HG02678 (cell line): ENCODE results near the gene FOXG1.

ENCODE experiments used
- ATAC-seq: cut with Tn5 transposase; IDR thresholded peaks from one replicate; pipeline ENCODE4 v1.9.1; 2021; ENCODE audit warnings: mild to moderate bottlenecking, moderate library complexity; ENCODE audit not compliant: unreplicated experiment

The FOXG1 gene

GRCh38 chr14:28774764-28775735 is 8.5 kb downstream of the FOXG1 start:
- no peak for ATAC-seq

- ATAC-seq, result no peak
These were observed 10.1 kb downstream of the FOXG1 start for GRCh38 chr14:28776482-28777266.

DNA sequence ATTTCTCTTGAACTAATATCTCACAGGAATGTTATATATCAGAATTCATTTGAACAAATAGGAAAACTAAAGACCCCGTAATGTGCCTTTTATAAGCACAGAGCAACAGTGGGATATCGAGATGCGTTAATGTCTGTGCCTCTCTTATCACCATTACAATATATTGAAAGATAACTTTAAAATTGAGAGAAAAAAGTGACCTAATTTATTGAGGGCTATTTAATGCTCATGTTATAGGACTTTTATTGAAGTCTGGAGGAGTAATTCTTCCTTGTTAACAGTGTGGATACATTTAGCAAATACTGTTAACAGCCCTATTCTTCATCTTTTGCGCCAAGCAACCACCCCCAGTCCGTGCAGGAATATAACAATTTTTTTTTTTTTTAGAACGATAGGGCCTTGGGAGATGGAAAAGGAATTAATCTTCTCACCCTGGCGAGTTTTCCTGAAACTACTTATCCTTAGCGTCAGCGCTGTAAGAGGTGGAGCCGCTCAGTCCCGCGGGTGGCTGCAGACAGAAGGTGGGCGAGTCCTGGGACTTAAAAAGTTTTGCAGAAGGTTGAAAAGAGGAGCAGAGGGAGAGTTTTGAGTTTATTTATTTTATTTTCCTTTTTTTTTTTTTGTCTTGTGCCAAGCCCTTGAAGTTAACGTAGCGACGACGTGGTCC is 11.0 kb downstream of the FOXG1 start:
- no peak for ATAC-seq

DNA sequence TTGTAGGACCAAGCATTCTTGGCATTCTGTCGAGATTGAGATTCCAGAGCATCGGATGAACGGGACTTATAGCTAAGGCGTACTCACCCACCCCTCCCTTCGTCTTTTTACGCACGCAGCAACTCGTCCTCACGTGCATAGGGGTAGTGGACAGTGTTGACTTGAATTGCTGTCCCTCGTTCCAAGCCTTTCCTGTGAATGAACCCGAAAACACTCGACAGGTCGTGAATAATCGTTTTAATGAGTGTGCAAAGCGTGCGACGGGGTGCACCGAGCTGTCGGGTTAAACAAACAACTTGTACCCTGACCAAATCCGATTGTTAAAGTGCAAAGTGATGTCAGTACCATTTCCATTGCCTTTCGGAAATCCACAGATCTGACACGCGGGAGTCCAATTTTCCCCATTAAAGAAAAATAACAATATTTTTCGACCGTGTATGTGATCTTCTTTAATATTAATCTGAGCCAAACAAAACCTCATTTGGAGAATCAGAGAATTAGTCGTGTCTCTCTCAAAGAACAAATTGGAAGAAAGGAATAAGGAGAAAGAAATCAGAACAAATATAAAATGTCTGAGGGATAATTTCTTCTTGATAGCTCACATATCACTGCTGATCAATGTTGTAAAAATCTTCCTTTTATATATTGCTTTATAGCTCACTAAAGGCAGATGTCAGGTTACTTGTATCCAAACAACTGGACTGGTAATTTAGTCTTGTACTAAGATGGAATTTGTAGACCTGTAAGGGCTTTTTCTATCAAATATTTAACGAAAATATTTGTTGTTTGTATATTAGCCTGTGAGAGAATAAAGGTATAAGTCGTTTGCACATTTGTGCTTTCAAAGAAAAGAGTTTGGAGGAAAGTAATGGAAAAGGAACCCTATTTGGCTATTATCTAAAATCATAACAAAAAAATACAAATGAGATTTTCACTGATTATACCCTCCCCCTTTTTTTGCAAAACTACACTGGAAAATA is 11.8 kb downstream of the FOXG1 start:
- ATAC-seq, result no peak

GRCh38 chr14:28779456-28779855 is 12.9 kb downstream of the FOXG1 start:
- no peak for ATAC-seq

GRCh38 chr14:28780843-28781820 is 14.5 kb downstream of the FOXG1 start:
- ATAC-seq, result no peak

DNA sequence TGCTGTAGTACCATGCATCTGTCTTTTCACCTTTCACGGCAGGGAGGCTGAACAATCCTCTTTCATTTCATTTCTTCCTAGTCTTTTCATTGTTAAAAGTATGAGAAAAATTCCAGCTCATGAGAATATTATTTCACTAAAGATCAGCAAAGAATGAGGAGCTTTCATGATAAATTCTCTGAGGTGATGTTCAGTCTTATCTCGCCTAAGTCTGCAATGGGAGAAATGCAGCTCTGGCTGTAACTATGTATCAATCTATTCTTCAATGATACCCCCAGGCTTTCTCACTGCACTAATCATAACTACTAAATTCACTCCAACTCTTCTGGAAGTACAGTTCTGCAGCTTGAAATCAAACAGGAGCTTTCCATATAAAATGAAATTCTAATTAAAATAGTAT is 15.7 kb downstream of the FOXG1 start:
- no peak for ATAC-seq

DNA sequence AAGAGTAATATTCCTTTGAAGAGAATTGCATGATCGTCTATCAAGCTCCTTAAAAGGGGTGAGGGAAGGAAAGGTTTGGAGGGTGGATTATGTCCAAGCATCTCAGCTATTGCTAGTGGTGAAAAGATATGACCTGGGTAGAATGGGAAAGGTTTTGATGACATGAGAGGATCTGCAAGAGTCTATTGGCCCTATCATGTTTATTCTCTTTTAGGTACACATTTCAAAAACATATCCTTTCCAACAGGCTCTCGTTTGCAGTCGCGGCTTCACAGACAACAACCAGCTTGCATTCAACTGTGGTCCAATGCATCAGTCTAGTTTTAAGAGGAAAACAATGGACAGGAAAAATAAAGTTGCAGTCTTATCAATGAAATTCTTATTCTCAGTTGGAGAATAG is 17.1 kb downstream of the FOXG1 start:
- ATAC-seq, result no peak

DNA sequence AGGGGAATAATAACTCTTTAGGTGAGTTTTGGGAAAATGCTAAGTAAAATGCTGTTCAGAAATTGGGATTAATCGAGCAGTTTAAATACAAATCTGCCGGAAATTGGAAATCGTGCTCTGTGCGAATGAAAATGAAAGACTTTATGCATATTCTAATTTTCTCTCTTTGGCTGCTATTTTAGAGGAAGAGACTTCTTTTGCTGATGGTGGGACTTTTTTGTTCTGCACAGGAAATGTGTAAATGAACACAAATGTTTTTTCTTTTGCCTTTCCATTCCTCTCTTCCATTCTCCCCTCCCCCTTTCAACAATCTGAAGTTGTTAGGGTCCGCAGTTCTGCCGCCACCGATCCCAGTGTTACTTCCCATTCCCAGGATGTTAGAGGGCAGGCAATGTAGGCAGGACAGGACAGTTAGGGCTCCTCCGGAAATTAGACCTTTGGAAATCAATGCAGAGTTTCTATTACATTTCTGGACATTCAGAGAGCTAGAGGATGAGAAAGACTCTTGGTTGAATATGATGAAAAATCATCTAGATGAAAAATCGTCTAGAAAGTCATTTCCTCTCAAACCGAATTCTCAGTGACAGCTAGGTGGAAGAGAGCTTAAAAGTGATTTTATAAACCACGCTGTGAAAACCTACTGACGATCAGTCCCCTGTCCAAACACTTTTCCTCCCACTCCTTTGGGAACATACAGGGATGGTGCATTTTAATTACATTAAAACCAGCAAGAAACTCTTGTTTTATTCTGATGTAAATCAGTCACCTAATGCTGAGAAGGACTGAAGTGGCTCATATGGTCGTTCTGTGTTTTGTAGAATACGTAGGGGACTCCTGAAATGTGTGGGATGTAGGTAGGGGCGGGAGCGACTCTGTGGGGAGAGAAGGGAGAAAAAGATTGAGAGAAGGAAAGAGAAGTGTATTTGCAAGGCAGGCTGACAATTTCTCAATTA is 17.8 kb downstream of the FOXG1 start:
- ATAC-seq, result no peak

GRCh38 chr14:28785096-28785952 is 18.7 kb downstream of the FOXG1 start:
- peak; percentile 50 for ATAC-seq

- ATAC-seq, result no peak
These were observed 40.9 kb downstream of the FOXG1 start for GRCh38 chr14:28807518-28807917.

GRCh38 chr14:28813810-28814209 is 47.2 kb downstream of the FOXG1 start:
- no peak for ATAC-seq
